ENCODE results near the gene PRXL2B. TPM values are rescaled to one million over a fixed set of nuclear protein-coding genes. Genes with fewer than 3 reads are reported as not detected.
A peak's percentile ranks its signal among the peaks of the same experiment; 100 is the strongest.

PRXL2B gene
- total and polyA plus RNA-seq, 3 donors from 2014 or later = 16.5 to 25.1 (median 20.9) TPM

- no peak overlapping the region for H3K27ac ChIP-seq
- no peak for DNase-seq
- no peak overlapping the region for H3K4me3 ChIP-seq
- H3K9me3 ChIP-seq = no peaks in the 10 kb centered on the region
- TF ChIP-seq CTCF (IDR thresholded peaks at IDR 0.05) (peak in 2 of 3 experiments; percentile 15 to 31), POLR2A (IDR thresholded peaks at IDR 0.05) (no peak)
- H3K27me3 ChIP-seq = no peaks in the 10 kb centered on the region
- 88 to 90% methylated on average over 11 to 17 of the region's 24 CpGs for WGBS, 2 donors
- intact Hi-C loops (cut with DNase I; ENCODE audit: low total_unique reads) = no loop called here
- no peaks in the 10 kb centered on the region for H3K36me3 ChIP-seq (ENCODE audit: low read depth, missing control alignments)
- H3K4me1 ChIP-seq = peaks cover 6% of the 10 kb centered on the region
These were observed 24.4 kb upstream of the PRXL2B start for GRCh38 chr1:2561898-2562895.

DNA sequence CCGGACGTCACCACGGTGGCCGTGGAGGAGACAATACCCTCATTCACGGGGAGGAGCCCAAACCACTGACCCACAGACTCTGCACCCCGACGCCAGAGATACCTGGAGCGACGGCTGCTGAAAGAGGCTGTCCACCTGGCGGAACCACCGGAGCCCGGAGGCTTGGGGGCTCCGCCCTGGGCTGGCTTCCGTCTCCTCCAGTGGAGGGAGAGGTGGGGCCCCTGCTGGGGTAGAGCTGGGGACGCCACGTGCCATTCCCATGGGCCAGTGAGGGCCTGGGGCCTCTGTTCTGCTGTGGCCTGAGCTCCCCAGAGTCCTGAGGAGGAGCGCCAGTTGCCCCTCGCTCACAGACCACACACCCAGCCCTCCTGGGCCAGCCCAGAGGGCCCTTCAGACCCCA is 23.4 kb upstream of the PRXL2B start:
- TF ChIP-seq CTCF (IDR thresholded peaks at IDR 0.05) (no peak), POLR2A (IDR thresholded peaks at IDR 0.05) (no peak)
- 78 to 94% methylated on average over 9 to 10 of the region's 18 CpGs for WGBS, 2 donors
- no peak for DNase-seq
- Histone ChIP-seq H3K36me3 (ENCODE audit: low read depth, missing control alignments) (no peaks in the 10 kb centered on the region), H3K4me1 (no peaks in the 10 kb centered on the region), H3K27ac (no peak overlapping the region), H3K4me3 (no peak overlapping the region), H3K9me3 (no peaks in the 10 kb centered on the region), H3K27me3 (no peaks in the 10 kb centered on the region)
- intact Hi-C loops (cut with DNase I; ENCODE audit: low total_unique reads) = no loop called here

DNA sequence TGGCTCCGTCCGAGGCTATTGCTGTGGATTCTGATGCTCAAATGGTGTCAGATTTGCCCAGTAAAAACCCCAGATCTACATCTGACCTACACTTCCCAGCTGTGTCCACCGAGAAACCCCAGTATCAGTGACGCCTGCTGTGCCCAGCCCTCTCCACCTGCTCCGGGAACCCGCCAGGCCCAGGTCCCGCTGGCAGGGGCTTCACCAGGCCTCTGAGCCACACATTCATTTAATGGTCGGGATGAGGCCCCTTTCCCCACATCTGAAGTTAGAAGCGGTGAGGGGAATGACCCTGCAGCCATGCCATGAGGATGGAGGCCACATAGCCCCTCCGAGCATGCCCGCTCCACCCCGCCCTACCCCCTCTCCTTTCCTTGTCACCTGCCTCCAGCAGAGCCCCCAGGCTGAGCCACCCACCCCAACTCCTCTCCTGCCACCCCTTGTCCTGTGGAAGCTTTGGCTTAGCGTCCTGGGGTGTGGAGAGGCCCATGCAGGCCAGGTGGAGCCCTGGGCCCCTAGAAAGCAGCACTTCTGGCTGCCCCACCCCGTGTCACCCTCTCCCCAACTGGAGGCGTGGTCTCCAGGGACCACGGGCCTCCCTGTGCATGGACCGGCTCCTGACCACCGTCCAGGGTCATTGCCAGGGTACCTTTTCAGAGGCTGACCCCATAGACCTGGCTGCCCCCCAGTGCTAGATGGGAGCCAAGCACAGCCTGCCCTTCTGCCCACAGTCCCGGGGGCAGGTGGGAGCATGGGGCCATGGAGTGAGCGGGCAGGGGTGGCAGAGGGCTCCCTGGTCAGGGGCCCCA is 22.4 kb upstream of the PRXL2B start:
- Histone ChIP-seq H3K4me1 (no peaks in the 10 kb centered on the region), H3K9me3 (no peaks in the 10 kb centered on the region), H3K27me3 (no peaks in the 10 kb centered on the region), H3K27ac (no peak overlapping the region), H3K36me3 (ENCODE audit: low read depth, missing control alignments) (no peaks in the 10 kb centered on the region), H3K4me3 (no peak overlapping the region)
- no peak for TF ChIP-seq CTCF (IDR thresholded peaks at IDR 0.05)
- TF ChIP-seq POLR2A (IDR thresholded peaks at IDR 0.05) = no peak
- WGBS, 2 donors = 83 to 88% methylated on average over 9 to 20 of the region's 20 CpGs
- DNase-seq = no peak
- intact Hi-C loops (cut with DNase I; ENCODE audit: low total_unique reads) = no loop called here

DNA sequence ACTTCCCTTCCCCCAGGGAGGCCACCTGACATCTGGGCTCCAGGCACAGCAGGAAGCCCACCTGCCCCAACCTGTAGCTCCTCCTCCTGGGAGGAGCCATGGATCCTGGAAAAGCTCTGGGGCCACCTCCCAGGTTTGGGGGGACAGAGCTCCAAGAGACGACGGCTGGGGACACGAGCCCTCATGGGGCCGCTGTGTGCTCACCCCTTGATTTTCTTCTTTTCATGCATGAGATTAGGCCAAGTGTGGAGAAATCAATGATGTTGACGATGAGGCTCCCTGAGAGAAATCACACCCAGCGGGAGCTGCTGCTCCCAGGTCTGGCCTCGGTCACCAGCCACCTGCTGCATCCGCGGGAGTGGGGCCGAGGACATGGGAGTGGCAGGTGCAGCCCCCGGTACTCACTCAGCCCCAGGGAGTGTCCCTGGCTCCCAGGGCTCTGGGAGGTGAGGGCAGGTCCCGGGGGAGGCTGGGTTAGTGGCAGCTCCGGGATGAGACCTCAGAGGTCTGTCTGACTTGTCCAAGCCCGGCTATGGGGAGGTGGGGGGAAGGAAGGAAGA is 21.7 kb upstream of the PRXL2B start:
- H3K4me3 ChIP-seq = no peak overlapping the region
- H3K4me1 ChIP-seq = no peaks in the 10 kb centered on the region
- no peaks in the 10 kb centered on the region for H3K9me3 ChIP-seq
- TF ChIP-seq CTCF (IDR thresholded peaks at IDR 0.05) = no peak
- no peak for TF ChIP-seq POLR2A (IDR thresholded peaks at IDR 0.05)
- no peaks in the 10 kb centered on the region for H3K27me3 ChIP-seq
- DNase-seq = no peak
- intact Hi-C loops (cut with DNase I; ENCODE audit: low total_unique reads) = no loop called here
- H3K27ac ChIP-seq = no peak overlapping the region
- WGBS, 2 donors = 52 to 65% methylated on average over 10 to 14 of the region's 14 CpGs
- no peaks in the 10 kb centered on the region for H3K36me3 ChIP-seq (ENCODE audit: low read depth, missing control alignments)
